Esophagus squamous epithelium (tissue), 5 donors: ENCODE measurements around the gene TTC32. TPM values are rescaled to one million over a fixed set of nuclear protein-coding genes. Genes with fewer than 3 reads are reported as not detected.

Experiments
- DNase-seq: peaks from one replicate; lab custom pipeline; 2025; lab: John Stamatoyannopoulos, UW
- H3K27ac ChIP-seq, 4 donors: fragments of 200-600 bp; sonication (generic); one replicate each; pipeline ENCODE4 v1.5.1; 2016 to 2019; ENCODE audit warnings: mild to moderate bottlenecking in 1 of 4
- H3K27me3 ChIP-seq, 4 donors: fragments of 200-600 bp; sonication (generic); 1 replicate in 3 of 4; 2 replicates in 1 of 4; pipeline versions ENCODE4 v1.5.1 to v1.6.0; 2017 to 2021; ENCODE audit warnings: antibody characterized with exemption in 1 of 4
- H3K36me3 ChIP-seq, 3 donors: fragments of 200-600 bp; sonication (generic); one replicate each; pipeline ENCODE4 v1.5.1; 2016 to 2019
- H3K4me1 ChIP-seq, 3 donors: fragments of 200-600 bp; sonication (generic); one replicate each; pipeline ENCODE4 v1.5.1; 2017 to 2019
- H3K4me3 ChIP-seq, 4 donors: fragments of 200-600 bp; sonication (generic); 1 replicate in 3 of 4; 2 replicates in 1 of 4; pipeline ENCODE4 v1.5.1; 2016 to 2019; ENCODE audit warnings: mild to moderate bottlenecking in 2 of 4, moderate library complexity in 1 of 4
- H3K9me3 ChIP-seq, 3 donors: fragments of 200-600 bp; sonication (generic); one replicate each; pipeline ENCODE4 v1.5.1; 2016 to 2019
- CTCF ChIP-seq, 6 experiments: fragments of 450-650 bp in 4 of 6; fragments of 200-600 bp in 2 of 6; sonication (generic) in 2 of 6; IDR thresholded peaks; one replicate each; pipeline ENCODE4 v1.5.1; 2016 to 2019; ENCODE audit warnings: antibody characterized with exemption in 6 of 6, mild to moderate bottlenecking in 4 of 6, moderate library complexity in 4 of 6
- POLR2A ChIP-seq, 4 donors: fragments of 450-650 bp; IDR thresholded peaks; one replicate each; pipeline ENCODE4 v1.6.1; 2017; ENCODE audit warnings: antibody characterized with exemption in 4 of 4, mild to moderate bottlenecking in 4 of 4, moderate library complexity in 3 of 4
- whole genome bisulfite sequencing, 2 donors: methylation state at CpG; one replicate each; pipeline ENCODE4 v1.1.5; 2018; 5-methylcytosine and 5-hydroxymethylcytosine counted together
- intact Hi-C: fragments of 100-400 bp; cut with DNase I; formaldehyde crosslinking; loops from one replicate; pipeline ENCODE4 v1.15.0; 2022
- total RNA-seq, 4 donors: library from RNA; depleted of rRNA; stranded (reverse); fragments of >200 nt; gene quantifications; one replicate each; pipeline ENCODE4 v1.1.0, GENCODE V29; 2016
- donor health status: DM: yes; HTN: yes; CAD: no.

The TTC32 gene
- total RNA-seq, 4 donors from 2014 or later: 5.2 to 15.8 (median 7.2) TPM

- intact Hi-C loops: no loop called here
- H3K4me3 ChIP-seq: no peak overlapping the region
- TF ChIP-seq POLR2A (IDR thresholded peaks at IDR 0.05) (no peak), CTCF (IDR thresholded peaks at IDR 0.05) (no peak)
- H3K27ac ChIP-seq: no peak overlapping the region
- 85 to 94% methylated on average over 4 to 10 of the region's 12 CpGs for WGBS, 2 donors
- H3K36me3 ChIP-seq: no peaks in the 10 kb centered on the region
- no peak for DNase-seq
- H3K9me3 ChIP-seq: no peaks in the 10 kb centered on the region
- no peaks in the 10 kb centered on the region for H3K4me1 ChIP-seq
- H3K27me3 ChIP-seq: no peaks in the 10 kb centered on the region
These were observed 23.3 kb downstream of the TTC32 start for GRCh38 chr2:19878268-19879046.

- intact Hi-C loops: no loop called here
- H3K9me3 ChIP-seq: no peaks in the 10 kb centered on the region
- 60 to 92% methylated on average over 1 to 2 of the region's 4 CpGs for WGBS, 2 donors
- H3K27ac ChIP-seq: no peak overlapping the region
- no peaks in the 10 kb centered on the region for H3K36me3 ChIP-seq
- no peaks in the 10 kb centered on the region for H3K27me3 ChIP-seq
- H3K4me1 ChIP-seq: no peaks in the 10 kb centered on the region
- H3K4me3 ChIP-seq: no peak overlapping the region
- DNase-seq: no peak
- no peak for TF ChIP-seq CTCF (IDR thresholded peaks at IDR 0.05)
- TF ChIP-seq POLR2A (IDR thresholded peaks at IDR 0.05): no peak
These were observed 25.0 kb downstream of the TTC32 start for GRCh38 chr2:19876751-19877150.

- Histone ChIP-seq H3K4me3 (no peak overlapping the region), H3K4me1 (no peaks in the 10 kb centered on the region), H3K9me3 (no peaks in the 10 kb centered on the region), H3K36me3 (no peaks in the 10 kb centered on the region), H3K27ac (no peak overlapping the region), H3K27me3 (no peaks in the 10 kb centered on the region)
- intact Hi-C loops: no loop called here
- 80 to 89% methylated on average over 1 of the region's 1 CpG for WGBS, 2 donors
- no peak for DNase-seq
- TF ChIP-seq CTCF (IDR thresholded peaks at IDR 0.05) (no peak), POLR2A (IDR thresholded peaks at IDR 0.05) (no peak)
These were observed 26.5 kb downstream of the TTC32 start for GRCh38 chr2:19875280-19875679.

GRCh38 chr2:19874726-19875125 is 27.1 kb downstream of the TTC32 start:
- intact Hi-C loops: no loop called here
- DNase-seq: no peak
- Histone ChIP-seq H3K9me3 (no peaks in the 10 kb centered on the region), H3K27me3 (no peaks in the 10 kb centered on the region), H3K4me1 (no peaks in the 10 kb centered on the region), H3K27ac (no peak overlapping the region), H3K4me3 (no peak overlapping the region), H3K36me3 (no peaks in the 10 kb centered on the region)
- TF ChIP-seq CTCF (IDR thresholded peaks at IDR 0.05): no peak
- no peak for TF ChIP-seq POLR2A (IDR thresholded peaks at IDR 0.05)
- WGBS, 2 donors: 78 to 88% methylated on average over 3 of the region's 3 CpGs

GRCh38 chr2:19873014-19873413 is 28.8 kb downstream of the TTC32 start:
- Histone ChIP-seq H3K4me1 (peaks cover 6 to 15% (median 6%) of the 10 kb centered on the region in 3 donors), H3K4me3 (no peak overlapping the region), H3K36me3 (no peaks in the 10 kb centered on the region), H3K9me3 (no peaks in the 10 kb centered on the region), H3K27ac (no peak overlapping the region), H3K27me3 (peaks cover 0 to 12% (median 0%) of the 10 kb centered on the region in 4 donors)
- 77 to 89% methylated on average over 5 of the region's 5 CpGs for WGBS, 2 donors
- TF ChIP-seq CTCF (IDR thresholded peaks at IDR 0.05): no peak
- intact Hi-C loops: no loop called here
- no peak for DNase-seq
